ENCODE data around the gene LARP1B. TPM values are rescaled to one million over a fixed set of nuclear protein-coding genes. Genes with fewer than 3 reads are reported as not detected.

The LARP1B gene
- total RNA-seq, 1 donor from 2014 or later = 19.9 TPM

GRCh38 chr4:128163177-128164117 lies 102.3 kb downstream of the LARP1B start:
- Mint-ChIP-seq H3K27me3 (ENCODE audit: low read depth) (no peaks in the 10 kb centered on the region), H3K4me3 (no peak overlapping the region), H3K36me3 (peaks cover 4% of the 10 kb centered on the region), H3K27ac (no peak overlapping the region), H3K4me1 (no peaks in the 10 kb centered on the region), H3K9me3 (no peaks in the 10 kb centered on the region)
- no peak for TF ChIP-seq CTCF (IDR thresholded peaks at IDR 0.05; ENCODE audit: unreplicated experiment)
- no peak for DNase-seq (ENCODE audit: low spot score in 2 of 2, unreplicated experiment in 2 of 2)

DNA sequence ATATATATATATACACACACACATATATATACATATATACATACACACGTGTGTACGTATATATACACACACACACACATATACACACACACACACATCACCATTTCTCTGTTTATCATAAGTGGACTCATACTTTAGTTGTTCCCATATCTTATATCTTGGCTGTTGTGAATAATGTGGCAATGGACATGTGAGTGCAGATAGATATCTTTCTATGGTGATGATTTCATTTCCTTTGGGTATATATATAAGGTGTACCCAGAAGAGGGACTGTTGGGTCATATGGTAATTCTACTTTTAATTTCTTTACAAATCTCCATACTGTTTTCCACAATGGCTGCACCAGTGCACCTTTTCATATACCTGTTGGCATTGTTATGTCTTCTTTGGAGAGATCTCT lies 105.9 kb downstream of the LARP1B start:
- Mint-ChIP-seq H3K27me3 (ENCODE audit: low read depth) (no peaks in the 10 kb centered on the region), H3K4me3 (no peak overlapping the region), H3K4me1 (peaks cover 2% of the 10 kb centered on the region), H3K36me3 (peaks cover 2% of the 10 kb centered on the region), H3K9me3 (no peaks in the 10 kb centered on the region), H3K27ac (no peak overlapping the region)
- TF ChIP-seq CTCF (IDR thresholded peaks at IDR 0.05; ENCODE audit: unreplicated experiment) = no peak
- DNase-seq (ENCODE audit: low spot score in 2 of 2, unreplicated experiment in 2 of 2) = no peak

- H3K9me3 Mint-ChIP-seq = no peaks in the 10 kb centered on the region
- no peak for DNase-seq (ENCODE audit: low spot score in 2 of 2, unreplicated experiment in 2 of 2)
- H3K4me1 Mint-ChIP-seq = peaks cover 2% of the 10 kb centered on the region
- no peak overlapping the region for H3K27ac Mint-ChIP-seq
- no peak overlapping the region for H3K4me3 Mint-ChIP-seq
- TF ChIP-seq CTCF (IDR thresholded peaks at IDR 0.05; ENCODE audit: unreplicated experiment) = no peak
- H3K36me3 Mint-ChIP-seq = peaks cover 2% of the 10 kb centered on the region
- no peaks in the 10 kb centered on the region for H3K27me3 Mint-ChIP-seq (ENCODE audit: low read depth)
Measured at GRCh38 chr4:128168701-128169100, 107.6 kb downstream of the LARP1B start.

- no peak overlapping the region for H3K4me3 Mint-ChIP-seq
- DNase-seq (ENCODE audit: low spot score in 2 of 2, unreplicated experiment in 2 of 2) = no peak
- no peak overlapping the region for H3K27ac Mint-ChIP-seq
- peaks cover 2% of the 10 kb centered on the region for H3K4me1 Mint-ChIP-seq
- H3K27me3 Mint-ChIP-seq (ENCODE audit: low read depth) = no peaks in the 10 kb centered on the region
- H3K36me3 Mint-ChIP-seq = peaks cover 2% of the 10 kb centered on the region
- TF ChIP-seq CTCF (IDR thresholded peaks at IDR 0.05; ENCODE audit: unreplicated experiment) = no peak
- H3K9me3 Mint-ChIP-seq = no peaks in the 10 kb centered on the region
Measured at GRCh38 chr4:128169245-128169644, 108.1 kb downstream of the LARP1B start.

DNA sequence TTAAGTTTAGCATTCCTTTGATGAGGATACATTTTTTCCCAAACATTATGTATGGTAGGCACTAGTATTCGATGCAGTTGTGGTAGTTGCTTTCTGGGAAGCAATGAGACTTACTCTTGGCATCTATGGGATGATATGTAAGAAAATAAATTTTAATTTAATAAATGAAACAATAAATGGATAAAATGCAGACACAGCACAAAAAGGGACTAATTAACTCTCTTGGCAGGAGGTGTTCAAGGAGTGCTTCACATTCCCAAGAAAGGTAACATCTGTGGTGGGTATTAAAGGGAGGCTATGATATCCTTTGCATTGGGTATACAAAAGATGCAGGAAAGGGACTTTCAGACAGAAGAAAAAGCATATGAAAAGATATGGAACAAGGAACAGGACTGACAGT lies 115.5 kb downstream of the LARP1B start:
- Mint-ChIP-seq H3K4me1 (no peaks in the 10 kb centered on the region), H3K27ac (no peak overlapping the region), H3K27me3 (ENCODE audit: low read depth) (no peaks in the 10 kb centered on the region), H3K9me3 (peaks cover 7% of the 10 kb centered on the region), H3K36me3 (peaks cover 11% of the 10 kb centered on the region), H3K4me3 (no peak overlapping the region)
- no peak for TF ChIP-seq CTCF (IDR thresholded peaks at IDR 0.05; ENCODE audit: unreplicated experiment)
- DNase-seq (ENCODE audit: low spot score in 2 of 2, unreplicated experiment in 2 of 2) = no peak
